ENCODE results near the gene IFNAR2. TPM values are rescaled to one million over a fixed set of nuclear protein-coding genes. Genes with fewer than 3 reads are reported as not detected.

Gene IFNAR2
- total and polyA plus RNA-seq, 8 donors: 4.0 to 26.8 (median 8.0) TPM

GRCh38 chr21:33262921-33263320 is 33.2 kb downstream of the IFNAR2 start:
- peaks cover 0 to 3% (median 0%) of the 10 kb centered on the region in 3 donors for H3K4me1 ChIP-seq
- H3K27ac ChIP-seq: no peak overlapping the region
- no peak for ATAC-seq
- DNase-seq: no peak
- H3K36me3 ChIP-seq: no peaks in the 10 kb centered on the region
- no peak overlapping the region for H3K4me3 ChIP-seq
- TF ChIP-seq, protein P1, sequence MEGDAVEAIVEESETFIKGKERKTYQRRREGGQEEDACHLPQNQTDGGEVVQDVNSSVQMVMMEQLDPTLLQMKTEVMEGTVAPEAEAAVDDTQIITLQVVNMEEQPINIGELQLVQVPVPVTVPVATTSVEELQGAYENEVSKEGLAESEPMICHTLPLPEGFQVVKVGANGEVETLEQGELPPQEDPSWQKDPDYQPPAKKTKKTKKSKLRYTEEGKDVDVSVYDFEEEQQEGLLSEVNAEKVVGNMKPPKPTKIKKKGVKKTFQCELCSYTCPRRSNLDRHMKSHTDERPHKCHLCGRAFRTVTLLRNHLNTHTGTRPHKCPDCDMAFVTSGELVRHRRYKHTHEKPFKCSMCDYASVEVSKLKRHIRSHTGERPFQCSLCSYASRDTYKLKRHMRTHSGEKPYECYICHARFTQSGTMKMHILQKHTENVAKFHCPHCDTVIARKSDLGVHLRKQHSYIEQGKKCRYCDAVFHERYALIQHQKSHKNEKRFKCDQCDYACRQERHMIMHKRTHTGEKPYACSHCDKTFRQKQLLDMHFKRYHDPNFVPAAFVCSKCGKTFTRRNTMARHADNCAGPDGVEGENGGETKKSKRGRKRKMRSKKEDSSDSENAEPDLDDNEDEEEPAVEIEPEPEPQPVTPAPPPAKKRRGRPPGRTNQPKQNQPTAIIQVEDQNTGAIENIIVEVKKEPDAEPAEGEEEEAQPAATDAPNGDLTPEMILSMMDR (IDR thresholded peaks at IDR 0.05): no peak
- FAIRE-seq: no peak
- H3K9me3 ChIP-seq: no peaks in the 10 kb centered on the region
- WGBS, 2 donors: 90 to 92% methylated on average over 11 of the region's 11 CpGs
- intact Hi-C loops (cut with DNase I): no loop called here
- no peaks in the 10 kb centered on the region for H3K27me3 ChIP-seq

DNA sequence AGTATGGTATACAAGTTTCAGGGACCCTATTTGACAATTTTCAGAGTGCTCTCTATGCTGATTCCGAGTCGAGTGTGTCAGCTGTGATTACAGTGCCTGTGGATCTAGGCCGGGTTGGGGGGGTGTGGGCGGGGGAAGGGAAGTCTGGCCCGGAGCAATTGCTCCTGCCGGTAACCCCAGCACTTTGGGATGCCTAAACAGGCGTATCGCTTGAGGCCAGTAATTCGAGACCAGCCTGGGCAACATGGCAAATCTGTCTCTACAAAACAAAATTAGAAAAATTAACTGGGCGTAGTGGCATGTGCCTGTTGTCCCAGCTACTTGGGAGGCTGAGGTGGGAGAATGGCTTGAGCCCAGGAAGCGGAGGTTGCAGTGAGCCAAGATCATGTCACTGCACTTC is 34.8 kb downstream of the IFNAR2 start:
- TF ChIP-seq, protein P1 (IDR thresholded peaks at IDR 0.05): no peak
- no peak for ATAC-seq
- Histone ChIP-seq H3K27ac (no peak overlapping the region), H3K36me3 (no peaks in the 10 kb centered on the region), H3K4me1 (peaks cover 4 to 14% (median 7%) of the 10 kb centered on the region in 3 donors), H3K27me3 (no peaks in the 10 kb centered on the region), H3K4me3 (no peak overlapping the region), H3K9me3 (no peaks in the 10 kb centered on the region)
- WGBS, 2 donors: 88 to 90% methylated on average over 11 of the region's 11 CpGs
- no peak for DNase-seq
- FAIRE-seq: no peak
- intact Hi-C loops (cut with DNase I): no loop called here

DNA sequence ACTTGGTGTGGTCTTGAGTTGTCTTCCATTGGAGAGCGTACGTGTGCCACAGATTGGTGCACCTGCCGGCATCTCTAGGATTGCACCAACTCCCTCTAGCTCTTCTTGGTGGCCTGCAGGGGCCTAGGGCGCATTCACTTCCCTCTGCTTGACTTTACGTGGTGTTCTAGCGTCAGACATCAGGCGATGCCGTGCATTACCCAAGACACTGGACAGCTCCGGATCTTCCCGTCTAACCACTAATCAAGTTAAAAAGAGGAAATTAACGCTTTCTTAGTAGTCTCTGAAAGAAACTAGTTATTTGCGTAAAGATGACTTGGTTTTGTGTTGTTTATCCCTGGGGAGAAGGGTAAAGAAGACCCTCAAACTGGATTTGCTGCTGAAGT is 35.9 kb downstream of the IFNAR2 start:
- H3K27ac ChIP-seq: peak overlapping the region in 2 of 4 donors; percentile 90 to 92
- ATAC-seq: peak in 3 of 4 donors; percentile 13 to 43 (median 36)
- DNase-seq: peak in 1 of 6 donors; percentile 57
- WGBS, 2 donors: 20 to 25% methylated on average over 12 of the region's 12 CpGs
- H3K4me1 ChIP-seq: peaks cover 10 to 20% (median 13%) of the 10 kb centered on the region in 3 donors
- peak overlapping the region; percentile 70 to 95 (median 78) for H3K4me3 ChIP-seq
- TF ChIP-seq, protein P1 (IDR thresholded peaks at IDR 0.05): no peak
- no peaks in the 10 kb centered on the region for H3K27me3 ChIP-seq
- no peaks in the 10 kb centered on the region for H3K36me3 ChIP-seq
- intact Hi-C loops (cut with DNase I): no loop called here
- FAIRE-seq: no peak
- H3K9me3 ChIP-seq: no peaks in the 10 kb centered on the region

DNA sequence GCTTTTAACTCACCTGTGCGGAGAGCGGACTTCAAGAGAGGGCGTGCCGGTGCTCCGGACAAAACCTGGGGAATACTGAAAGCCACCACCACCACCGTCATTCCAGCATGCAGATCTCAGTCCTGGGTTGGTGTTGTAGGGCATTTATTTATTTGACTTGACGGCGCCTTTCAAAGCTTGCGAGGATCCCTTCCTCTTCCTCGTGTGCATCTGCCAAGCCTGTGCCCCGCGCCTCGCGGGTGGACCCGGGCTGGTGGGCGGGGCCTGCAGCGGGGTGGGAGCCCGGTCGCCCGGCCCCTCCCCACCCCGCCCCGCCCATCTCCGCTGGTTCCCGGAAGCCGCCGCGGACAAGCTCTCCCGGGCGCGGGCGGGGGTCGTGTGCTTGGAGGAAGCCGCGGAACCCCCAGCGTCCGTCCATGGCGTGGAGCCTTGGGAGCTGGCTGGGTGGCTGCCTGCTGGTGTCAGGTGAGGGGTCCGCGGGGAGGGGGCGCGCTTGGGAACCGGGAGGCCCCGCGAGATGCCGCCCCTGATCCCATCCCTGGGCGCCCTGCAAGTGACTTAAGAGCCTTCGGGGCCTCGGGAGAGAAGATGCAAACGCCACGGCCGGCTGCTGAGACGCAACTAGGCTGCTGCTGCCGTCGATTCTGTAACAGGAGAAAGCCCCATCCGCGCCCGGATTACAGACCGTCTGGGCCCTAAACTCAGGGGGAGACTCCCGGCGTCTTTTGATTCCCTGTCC is 36.5 kb downstream of the IFNAR2 start, which contains the start of gene IL10RB:
Gene IL10RB (plus strand): TSS at position 318 of the 739 bp plus-strand sequence. CDS start 99 bp downstream, at position 417.
- no peaks in the 10 kb centered on the region for H3K9me3 ChIP-seq
- ATAC-seq (peak; percentile 79 to 89 (median 86)), DNase-seq (peak; percentile 59 to 88 (median 76)), FAIRE-seq (no peak)
- H3K27me3 ChIP-seq: no peaks in the 10 kb centered on the region
- H3K27ac ChIP-seq: peak within 1 kb of the TSS; percentile 60 to 92 (median 78)
- H3K4me1 ChIP-seq: peaks cover 10 to 20% (median 13%) of the 10 kb centered on the region in 3 donors
- WGBS, 2 donors: 1% methylated on average over 47 to 60 of the region's 60 CpGs
- H3K36me3 ChIP-seq: no peaks in the 10 kb centered on the region
- H3K4me3 ChIP-seq: peak within 1 kb of the TSS; percentile 70 to 95 (median 78)
- TF ChIP-seq, protein P1 (IDR thresholded peaks at IDR 0.05): no peak
- intact Hi-C loops (cut with DNase I): no loop called here

DNA sequence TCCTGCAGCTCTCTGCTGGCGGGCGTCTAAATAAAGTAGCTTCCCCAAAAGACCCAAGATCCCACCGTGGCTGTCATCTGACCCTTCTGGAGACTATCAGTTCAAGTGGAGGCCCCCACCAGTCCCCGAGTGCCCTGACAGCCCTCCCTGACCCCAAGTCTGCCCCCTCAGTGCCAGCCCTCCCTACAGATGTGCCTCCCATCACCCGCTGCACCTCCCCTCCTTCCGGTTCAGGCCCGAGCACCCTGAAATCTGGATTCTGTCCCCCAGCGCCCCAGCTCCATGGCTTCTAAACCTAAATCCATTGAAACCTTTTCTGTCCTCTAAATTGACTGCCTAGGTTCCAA is 37.0 kb downstream of the IFNAR2 start:
- Histone ChIP-seq H3K4me1 (peaks cover 10 to 20% (median 13%) of the 10 kb centered on the region in 3 donors), H3K27me3 (no peaks in the 10 kb centered on the region), H3K4me3 (peak overlapping the region; percentile 70 to 95 (median 78)), H3K9me3 (no peaks in the 10 kb centered on the region), H3K36me3 (no peaks in the 10 kb centered on the region), H3K27ac (peak overlapping the region; percentile 60 to 92 (median 78))
- no peak for DNase-seq
- FAIRE-seq: no peak
- ATAC-seq: peak in 1 of 4 donors; percentile 5
- intact Hi-C loops (cut with DNase I): no loop called here
- 4 to 11% methylated on average over 8 of the region's 8 CpGs for WGBS, 2 donors
- TF ChIP-seq, protein P1 (IDR thresholded peaks at IDR 0.05): no peak

Data from pancreas (tissue), 10 donors.